Esophagus squamous epithelium (tissue), 4 donors: ENCODE data around the gene NR1D1.

Source experiments
- POLR2A ChIP-seq, 4 donors: fragments of 450-650 bp; IDR thresholded peaks; one replicate each; pipeline ENCODE4 v1.6.1; 2017; ENCODE audit warnings: antibody characterized with exemption in 4 of 4, mild to moderate bottlenecking in 4 of 4, moderate library complexity in 3 of 4
- TF ChIP-seq, protein P1 (sequence below), 6 experiments: fragments of 450-650 bp in 4 of 6; fragments of 200-600 bp in 2 of 6; sonication (generic) in 2 of 6; IDR thresholded peaks; one replicate each; pipeline ENCODE4 v1.5.1; 2016 to 2019; ENCODE audit warnings: antibody characterized with exemption in 6 of 6, mild to moderate bottlenecking in 4 of 6, moderate library complexity in 4 of 6

GRCh38 chr17:40071313-40072039 lies 28.9 kb downstream of the NR1D1 start:
- TF ChIP-seq, protein P1, sequence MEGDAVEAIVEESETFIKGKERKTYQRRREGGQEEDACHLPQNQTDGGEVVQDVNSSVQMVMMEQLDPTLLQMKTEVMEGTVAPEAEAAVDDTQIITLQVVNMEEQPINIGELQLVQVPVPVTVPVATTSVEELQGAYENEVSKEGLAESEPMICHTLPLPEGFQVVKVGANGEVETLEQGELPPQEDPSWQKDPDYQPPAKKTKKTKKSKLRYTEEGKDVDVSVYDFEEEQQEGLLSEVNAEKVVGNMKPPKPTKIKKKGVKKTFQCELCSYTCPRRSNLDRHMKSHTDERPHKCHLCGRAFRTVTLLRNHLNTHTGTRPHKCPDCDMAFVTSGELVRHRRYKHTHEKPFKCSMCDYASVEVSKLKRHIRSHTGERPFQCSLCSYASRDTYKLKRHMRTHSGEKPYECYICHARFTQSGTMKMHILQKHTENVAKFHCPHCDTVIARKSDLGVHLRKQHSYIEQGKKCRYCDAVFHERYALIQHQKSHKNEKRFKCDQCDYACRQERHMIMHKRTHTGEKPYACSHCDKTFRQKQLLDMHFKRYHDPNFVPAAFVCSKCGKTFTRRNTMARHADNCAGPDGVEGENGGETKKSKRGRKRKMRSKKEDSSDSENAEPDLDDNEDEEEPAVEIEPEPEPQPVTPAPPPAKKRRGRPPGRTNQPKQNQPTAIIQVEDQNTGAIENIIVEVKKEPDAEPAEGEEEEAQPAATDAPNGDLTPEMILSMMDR (IDR thresholded peaks at IDR 0.05), result no peak
- TF ChIP-seq POLR2A (IDR thresholded peaks at IDR 0.05), result no peak
